HG02623 (cell line): ENCODE measurements around the gene RPS27.
A peak's percentile ranks its signal among the peaks of the same experiment; 100 is the strongest.

ENCODE experiments used
- ATAC-seq: cut with Tn5 transposase; IDR thresholded peaks from one replicate; pipeline ENCODE4 v1.9.1; 2021; ENCODE audit warnings: moderate library complexity; ENCODE audit not compliant: unreplicated experiment

Gene RPS27

GRCh38 chr1:153990468-153991150 is at the start of gene RPS27:
TSS of gene RPS27 (plus strand) at chr1:153990762. CDS start at chr1:153990797, 35 bp downstream.
- peak; percentile 72 for ATAC-seq

- no peak for ATAC-seq
These were observed 48.5 kb upstream of the RPS27 start for GRCh38 chr1:153941826-153942725.

GRCh38 chr1:153942766-153943549 is 47.6 kb upstream of the RPS27 start:
- no peak for ATAC-seq

GRCh38 chr1:153944005-153944826 is 46.3 kb upstream of the RPS27 start:
- ATAC-seq = no peak

- no peak for ATAC-seq
These were observed 45.8 kb upstream of the RPS27 start for GRCh38 chr1:153944827-153945117.

- ATAC-seq = no peak
These were observed 45.3 kb upstream of the RPS27 start for GRCh38 chr1:153945131-153945794.

- peak; percentile 65 for ATAC-seq
These were observed 44.6 kb upstream of the RPS27 start for GRCh38 chr1:153945795-153946621.

- peak; percentile 58 for ATAC-seq
These were observed 43.8 kb upstream of the RPS27 start, which contains the start of gene DENND4B for GRCh38 chr1:153946622-153947241. TSS of gene DENND4B (minus strand) at chr1:153946718. CDS start at chr1:153944374, 2,344 bp downstream.

GRCh38 chr1:153951183-153951582 is 39.4 kb upstream of the RPS27 start:
- ATAC-seq = no peak

- ATAC-seq = no peak
These were observed 38.8 kb upstream of the RPS27 start for GRCh38 chr1:153951801-153952200.

- ATAC-seq = no peak
These were observed 36.6 kb upstream of the RPS27 start for GRCh38 chr1:153953859-153954365.

- no peak for ATAC-seq
These were observed 35.7 kb upstream of the RPS27 start for GRCh38 chr1:153954826-153955225.

GRCh38 chr1:153956997-153957715 is 33.4 kb upstream of the RPS27 start:
- no peak for ATAC-seq

- no peak for ATAC-seq
These were observed 32.8 kb upstream of the RPS27 start for GRCh38 chr1:153957744-153958110.

GRCh38 chr1:153958111-153958960 is 32.2 kb upstream of the RPS27 start, which contains the start of gene CRTC2:
TSS of gene CRTC2 (minus strand) at chr1:153958612. CDS start at chr1:153958497, 115 bp downstream.
- peak; percentile 79 for ATAC-seq

- ATAC-seq = no peak
These were observed 31.7 kb upstream of the RPS27 start for GRCh38 chr1:153958961-153959260.

- no peak for ATAC-seq
These were observed 31.1 kb upstream of the RPS27 start for GRCh38 chr1:153959454-153959853.
